ENCODE data around the gene GOLGB1. TPM values are rescaled to one million over a fixed set of nuclear protein-coding genes. Genes with fewer than 3 reads are reported as not detected.

The GOLGB1 gene
- total RNA-seq, 2 experiments from 2014 or later: 11.5 to 30.3 TPM

GRCh38 chr3:121627622-121628021, 121.9 kb downstream of the GOLGB1 start:
- Histone ChIP-seq H3K9me3 (ENCODE audit: low read length) (no peaks in the 10 kb centered on the region), H3K27ac (ENCODE audit: low read depth, low read length, poor library complexity, severe bottlenecking) (no peak overlapping the region), H3K4me3 (ENCODE audit: low read depth, low read length, poor library complexity, severe bottlenecking) (no peak overlapping the region), H3K36me3 (ENCODE audit: insufficient read depth, low read length) (peaks cover 37% of the 10 kb centered on the region), H3K4me2 (ENCODE audit: low read length) (no peak overlapping the region), H3K79me2 (ENCODE audit: insufficient read depth, low read depth, low read length) (no peaks in the 10 kb centered on the region), H3K4me1 (ENCODE audit: insufficient read depth, low read length, poor library complexity, severe bottlenecking) (no peaks in the 10 kb centered on the region), H3K9me2 (ENCODE audit: insufficient read depth, low read length) (no peaks in the 10 kb centered on the region), H4K20me1 (ENCODE audit: insufficient read depth, low read length) (no peaks in the 10 kb centered on the region), H2AFZ (ENCODE audit: low read length) (no peak overlapping the region)
- DNase-seq (ENCODE audit: low spot score): no peak
- TF ChIP-seq EZH2phosphoT487 (IDR thresholded peaks at IDR 0.05; ENCODE audit: borderline replicate concordance, low read depth, low read length): no peak
- TF ChIP-seq CTCF (conservative IDR thresholded peaks at IDR 0.05; ENCODE audit: low read length): no peak
- BruUV-seq (replicated peaks): no TSS peak
- intact Hi-C loops (cut with micrococcal nuclease; ENCODE audit: unreplicated experiment): no loop called here
- ChIA-PET CTCF (ENCODE audit: unreplicated experiment) (no interaction called here), POLR2A (no interaction called here)

- ChIA-PET CTCF (ENCODE audit: unreplicated experiment) (no interaction called here), POLR2A (no interaction called here)
- no peaks in the 10 kb centered on the region for H3K4me1 ChIP-seq (ENCODE audit: insufficient read depth, low read length, poor library complexity, severe bottlenecking)
- no peaks in the 10 kb centered on the region for H3K9me2 ChIP-seq (ENCODE audit: insufficient read depth, low read length)
- DNase-seq (ENCODE audit: low spot score): no peak
- no peak overlapping the region for H3K4me2 ChIP-seq (ENCODE audit: low read length)
- H3K79me2 ChIP-seq (ENCODE audit: insufficient read depth, low read depth, low read length): no peaks in the 10 kb centered on the region
- no peaks in the 10 kb centered on the region for H4K20me1 ChIP-seq (ENCODE audit: insufficient read depth, low read length)
- H3K27ac ChIP-seq (ENCODE audit: low read depth, low read length, poor library complexity, severe bottlenecking): no peak overlapping the region
- H3K36me3 ChIP-seq (ENCODE audit: insufficient read depth, low read length): peaks cover 33% of the 10 kb centered on the region
- intact Hi-C loops (cut with micrococcal nuclease; ENCODE audit: unreplicated experiment): no loop called here
- no peak overlapping the region for H3K4me3 ChIP-seq (ENCODE audit: low read depth, low read length, poor library complexity, severe bottlenecking)
- no TSS peak for BruUV-seq (replicated peaks)
- no peak for TF ChIP-seq CTCF (conservative IDR thresholded peaks at IDR 0.05; ENCODE audit: low read length)
- TF ChIP-seq EZH2phosphoT487 (IDR thresholded peaks at IDR 0.05; ENCODE audit: borderline replicate concordance, low read depth, low read length): no peak
- H2AFZ ChIP-seq (ENCODE audit: low read length): no peak overlapping the region
- H3K9me3 ChIP-seq (ENCODE audit: low read length): no peaks in the 10 kb centered on the region
Observed at GRCh38 chr3:121627211-121627610, 122.3 kb downstream of the GOLGB1 start.

- DNase-seq (ENCODE audit: low spot score): no peak
- H2AFZ ChIP-seq (ENCODE audit: low read length): no peak overlapping the region
- H3K9me3 ChIP-seq (ENCODE audit: low read length): no peaks in the 10 kb centered on the region
- intact Hi-C loops (cut with micrococcal nuclease; ENCODE audit: unreplicated experiment): no loop called here
- H3K9me2 ChIP-seq (ENCODE audit: insufficient read depth, low read length): no peaks in the 10 kb centered on the region
- H3K79me2 ChIP-seq (ENCODE audit: insufficient read depth, low read depth, low read length): no peaks in the 10 kb centered on the region
- no peak overlapping the region for H3K4me3 ChIP-seq (ENCODE audit: low read depth, low read length, poor library complexity, severe bottlenecking)
- CTCF ChIA-PET (ENCODE audit: unreplicated experiment): no interaction called here
- POLR2A ChIA-PET: no interaction called here
- H3K36me3 ChIP-seq (ENCODE audit: insufficient read depth, low read length): peaks cover 25% of the 10 kb centered on the region
- H3K27ac ChIP-seq (ENCODE audit: low read depth, low read length, poor library complexity, severe bottlenecking): no peak overlapping the region
- H3K4me1 ChIP-seq (ENCODE audit: insufficient read depth, low read length, poor library complexity, severe bottlenecking): no peaks in the 10 kb centered on the region
- TF ChIP-seq CTCF (conservative IDR thresholded peaks at IDR 0.05; ENCODE audit: low read length) (no peak), EZH2phosphoT487 (IDR thresholded peaks at IDR 0.05; ENCODE audit: borderline replicate concordance, low read depth, low read length) (no peak)
- H3K4me2 ChIP-seq (ENCODE audit: low read length): no peak overlapping the region
- no peaks in the 10 kb centered on the region for H4K20me1 ChIP-seq (ENCODE audit: insufficient read depth, low read length)
- BruUV-seq (replicated peaks): no TSS peak
Observed at GRCh38 chr3:121626495-121626894, 123.0 kb downstream of the GOLGB1 start.

All from OCI-LY7 (cell line).